GM23338 (cell line): ENCODE results near the gene MAP2K3.

ENCODE experiments used
- EZH2 ChIP-seq: fragments of 200-600 bp; sonication (generic); IDR thresholded peaks from one replicate; pipeline ENCODE4 v1.8.0; 2017; ENCODE audit warnings: antibody characterized with exemption, mild to moderate bottlenecking, low read depth; ENCODE audit not compliant: unreplicated experiment
- POLR2AphosphoS5 ChIP-seq: IDR thresholded peaks from 2 replicates; pipeline ENCODE4 v1.6.1; 2016; ENCODE audit warnings: antibody characterized with exemption, low read depth
- ZNF114 ChIP-seq: fragments of 250-450 bp; sonication (Bioruptor Pico); IDR thresholded peaks from 2 replicates; pipeline ENCODE4 v1.5.0; 2020; ENCODE audit warnings: mild to moderate bottlenecking, moderate library complexity
- TF ChIP-seq, protein P1 (sequence below), 2 experiments: fragments of 200-600 bp in 1 of 2; sonication (generic) in 1 of 2; conservative IDR thresholded peaks; 2 replicates each; pipeline versions ENCODE4 v1.5.1 to v1.6.1; 2016 to 2017; ENCODE audit warnings: antibody characterized with exemption in 2 of 2, low read depth in 2 of 2, mild to moderate bottlenecking in 2 of 2, moderate library complexity in 1 of 2

- TF ChIP-seq, protein P1, sequence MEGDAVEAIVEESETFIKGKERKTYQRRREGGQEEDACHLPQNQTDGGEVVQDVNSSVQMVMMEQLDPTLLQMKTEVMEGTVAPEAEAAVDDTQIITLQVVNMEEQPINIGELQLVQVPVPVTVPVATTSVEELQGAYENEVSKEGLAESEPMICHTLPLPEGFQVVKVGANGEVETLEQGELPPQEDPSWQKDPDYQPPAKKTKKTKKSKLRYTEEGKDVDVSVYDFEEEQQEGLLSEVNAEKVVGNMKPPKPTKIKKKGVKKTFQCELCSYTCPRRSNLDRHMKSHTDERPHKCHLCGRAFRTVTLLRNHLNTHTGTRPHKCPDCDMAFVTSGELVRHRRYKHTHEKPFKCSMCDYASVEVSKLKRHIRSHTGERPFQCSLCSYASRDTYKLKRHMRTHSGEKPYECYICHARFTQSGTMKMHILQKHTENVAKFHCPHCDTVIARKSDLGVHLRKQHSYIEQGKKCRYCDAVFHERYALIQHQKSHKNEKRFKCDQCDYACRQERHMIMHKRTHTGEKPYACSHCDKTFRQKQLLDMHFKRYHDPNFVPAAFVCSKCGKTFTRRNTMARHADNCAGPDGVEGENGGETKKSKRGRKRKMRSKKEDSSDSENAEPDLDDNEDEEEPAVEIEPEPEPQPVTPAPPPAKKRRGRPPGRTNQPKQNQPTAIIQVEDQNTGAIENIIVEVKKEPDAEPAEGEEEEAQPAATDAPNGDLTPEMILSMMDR (conservative IDR thresholded peaks at IDR 0.05; ENCODE audit: low read depth in 2 of 2) = no peak
- TF ChIP-seq ZNF114 (CRISPR knock-in tag) (no peak), EZH2 (no peak), POLR2AphosphoS5 (no peak)
These were observed 2.3 kb upstream of the MAP2K3 start for GRCh38 chr17:21282231-21282630.
